HEK293 (cell line): Measurements from ENCODE around the gene LRRC53.

ENCODE experiments used
- CTCF ChIP-seq: fragments of 450-650 bp; formaldehyde crosslinking; IDR thresholded peaks from 2 replicates; pipeline ENCODE4 v1.5.1; 2016; ENCODE audit warnings: missing biosample characterization, missing genetic modification characterization
- GLI2 ChIP-seq: fragments of 450-650 bp; formaldehyde crosslinking; IDR thresholded peaks from 2 replicates; pipeline ENCODE4; 2017; ENCODE audit warnings: missing biosample characterization, missing genetic modification characterization, low read depth, borderline replicate concordance
- KLF9 ChIP-seq: fragments of 450-650 bp; formaldehyde crosslinking; IDR thresholded peaks from 2 replicates; pipeline ENCODE4 v1.5.1; 2016; ENCODE audit warnings: missing biosample characterization, missing genetic modification characterization, low read depth
- PATZ1 ChIP-seq: fragments of 450-650 bp; formaldehyde crosslinking; IDR thresholded peaks from 2 replicates; pipeline ENCODE4 v1.5.1; 2016; ENCODE audit warnings: missing biosample characterization, missing genetic modification characterization
- ZFP37 ChIP-seq: fragments of 450-650 bp; formaldehyde crosslinking; IDR thresholded peaks from 2 replicates; pipeline ENCODE4 v1.5.1; 2016; ENCODE audit warnings: missing biosample characterization, missing genetic modification characterization
- ZNF138 ChIP-seq: fragments of 450-650 bp; formaldehyde crosslinking; IDR thresholded peaks from 2 replicates; pipeline ENCODE4 v1.5.1; 2016; ENCODE audit warnings: missing biosample characterization, missing genetic modification characterization, borderline replicate concordance
- TF ChIP-seq, protein P1 (sequence below): fragments of 450-650 bp; formaldehyde crosslinking; IDR thresholded peaks from 2 replicates; pipeline ENCODE4 v1.5.1; 2016; ENCODE audit warnings: missing biosample characterization, missing genetic modification characterization
- TF ChIP-seq, protein P2 (sequence below): fragments of 450-650 bp; formaldehyde crosslinking; IDR thresholded peaks from 2 replicates; pipeline ENCODE4 v1.5.1; 2016; ENCODE audit warnings: missing biosample characterization, missing genetic modification characterization

- no peak for TF ChIP-seq ZFP37 (tag by site-specific recombination)
- no peak for TF ChIP-seq CTCF (tag by site-specific recombination)
- TF ChIP-seq, protein P1, sequence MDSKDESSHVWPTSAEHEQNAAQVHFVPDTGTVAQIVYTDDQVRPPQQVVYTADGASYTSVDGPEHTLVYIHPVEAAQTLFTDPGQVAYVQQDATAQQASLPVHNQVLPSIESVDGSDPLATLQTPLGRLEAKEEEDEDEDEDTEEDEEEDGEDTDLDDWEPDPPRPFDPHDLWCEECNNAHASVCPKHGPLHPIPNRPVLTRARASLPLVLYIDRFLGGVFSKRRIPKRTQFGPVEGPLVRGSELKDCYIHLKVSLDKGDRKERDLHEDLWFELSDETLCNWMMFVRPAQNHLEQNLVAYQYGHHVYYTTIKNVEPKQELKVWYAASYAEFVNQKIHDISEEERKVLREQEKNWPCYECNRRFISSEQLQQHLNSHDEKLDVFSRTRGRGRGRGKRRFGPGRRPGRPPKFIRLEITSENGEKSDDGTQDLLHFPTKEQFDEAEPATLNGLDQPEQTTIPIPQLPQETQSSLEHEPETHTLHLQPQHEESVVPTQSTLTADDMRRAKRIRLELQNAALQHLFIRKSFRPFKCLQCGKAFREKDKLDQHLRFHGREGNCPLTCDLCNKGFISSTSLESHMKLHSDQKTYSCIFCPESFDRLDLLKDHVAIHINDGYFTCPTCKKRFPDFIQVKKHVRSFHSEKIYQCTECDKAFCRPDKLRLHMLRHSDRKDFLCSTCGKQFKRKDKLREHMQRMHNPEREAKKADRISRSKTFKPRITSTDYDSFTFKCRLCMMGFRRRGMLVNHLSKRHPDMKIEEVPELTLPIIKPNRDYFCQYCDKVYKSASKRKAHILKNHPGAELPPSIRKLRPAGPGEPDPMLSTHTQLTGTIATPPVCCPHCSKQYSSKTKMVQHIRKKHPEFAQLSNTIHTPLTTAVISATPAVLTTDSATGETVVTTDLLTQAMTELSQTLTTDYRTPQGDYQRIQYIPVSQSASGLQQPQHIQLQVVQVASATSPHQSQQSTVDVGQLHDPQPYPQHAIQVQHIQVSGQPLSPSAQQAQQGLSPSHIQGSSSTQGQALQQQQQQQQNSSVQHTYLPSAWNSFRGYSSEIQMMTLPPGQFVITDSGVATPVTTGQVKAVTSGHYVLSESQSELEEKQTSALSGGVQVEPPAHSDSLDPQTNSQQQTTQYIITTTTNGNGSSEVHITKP (tag by site-specific recombination), result no peak
- TF ChIP-seq PATZ1 (tag by site-specific recombination), result no peak
- TF ChIP-seq GLI2 (tag by site-specific recombination), result no peak
- TF ChIP-seq KLF9 (tag by site-specific recombination), result no peak
- TF ChIP-seq ZNF138 (tag by site-specific recombination), result no peak
- TF ChIP-seq, protein P2, sequence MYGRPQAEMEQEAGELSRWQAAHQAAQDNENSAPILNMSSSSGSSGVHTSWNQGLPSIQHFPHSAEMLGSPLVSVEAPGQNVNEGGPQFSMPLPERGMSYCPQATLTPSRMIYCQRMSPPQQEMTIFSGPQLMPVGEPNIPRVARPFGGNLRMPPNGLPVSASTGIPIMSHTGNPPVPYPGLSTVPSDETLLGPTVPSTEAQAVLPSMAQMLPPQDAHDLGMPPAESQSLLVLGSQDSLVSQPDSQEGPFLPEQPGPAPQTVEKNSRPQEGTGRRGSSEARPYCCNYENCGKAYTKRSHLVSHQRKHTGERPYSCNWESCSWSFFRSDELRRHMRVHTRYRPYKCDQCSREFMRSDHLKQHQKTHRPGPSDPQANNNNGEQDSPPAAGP, result no peak
These were observed 4.0 kb downstream of the LRRC53 start for GRCh38 chr1:74508449-74508848.
